ENCODE data around the gene COX6B2.

COX6B2 gene

GRCh38 chr19:55362174-55362989 lies 7.9 kb upstream of the COX6B2 start:
- no peak for DNase-seq (ENCODE audit: low read depth in 2 of 2)

GRCh38 chr19:55360902-55361301 lies 6.4 kb upstream of the COX6B2 start:
- no peak for DNase-seq (ENCODE audit: low read depth in 2 of 2)

DNA sequence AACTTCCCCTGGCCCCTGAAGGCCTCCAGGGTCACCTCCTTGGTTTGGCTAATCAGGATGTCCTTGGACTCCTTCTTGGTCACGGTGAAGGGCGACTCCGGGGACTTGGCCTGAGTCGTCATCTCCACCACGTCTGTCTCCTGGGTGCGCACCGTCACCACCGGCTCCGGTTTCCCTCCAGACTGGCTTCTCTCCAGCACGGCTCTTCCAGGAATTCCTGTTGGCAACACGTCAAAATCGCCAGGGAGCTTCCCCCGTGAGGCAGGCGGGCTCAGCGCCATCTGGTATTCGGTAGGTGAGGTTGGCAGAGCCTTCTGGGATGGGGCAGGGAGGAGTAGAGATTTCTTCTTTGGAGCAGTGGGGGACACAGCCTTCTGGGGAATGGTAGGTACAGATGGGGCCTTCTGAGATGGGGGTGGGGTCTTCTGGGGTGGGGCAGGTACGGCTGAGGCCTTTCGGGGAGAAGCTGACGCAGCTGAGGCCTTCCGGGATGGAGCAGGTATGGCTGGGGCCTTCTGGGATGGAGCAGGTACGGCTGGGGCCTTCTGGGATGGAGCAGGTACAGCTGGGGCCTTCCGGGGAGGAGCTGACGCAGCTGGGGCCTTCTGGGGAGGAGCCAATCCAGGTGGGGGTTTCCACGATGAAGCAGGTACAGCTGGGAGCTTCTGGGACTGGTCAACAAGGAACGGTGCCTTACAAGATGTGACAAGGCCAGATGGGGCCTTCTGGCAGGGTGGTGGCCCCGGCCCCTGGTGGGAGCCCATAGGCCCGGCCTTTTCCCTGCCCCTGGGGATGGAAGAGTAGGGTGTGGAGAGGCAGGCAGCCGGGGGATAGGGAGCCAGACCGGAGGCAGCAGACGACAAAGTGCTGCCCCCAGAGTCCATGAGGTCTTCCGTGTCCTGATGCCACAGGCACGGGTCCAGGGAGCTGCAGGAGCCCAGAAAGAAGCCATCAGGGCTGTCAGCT lies 4.7 kb upstream of the COX6B2 start:
- no peak for DNase-seq (ENCODE audit: low read depth in 2 of 2)

- DNase-seq (ENCODE audit: low read depth in 2 of 2), result no peak
Measured at GRCh38 chr19:55358493-55358892, 4.0 kb upstream of the COX6B2 start.

GRCh38 chr19:55355213-55355821 lies 798 bp upstream of the COX6B2 start:
- DNase-seq (ENCODE audit: low read depth in 2 of 2), result no peak

- peak in 1 of 2 donors; percentile 36 for DNase-seq (ENCODE audit: low read depth in 2 of 2)
Measured at GRCh38 chr19:55353803-55354697, 469 bp downstream of the COX6B2 start.

DNA sequence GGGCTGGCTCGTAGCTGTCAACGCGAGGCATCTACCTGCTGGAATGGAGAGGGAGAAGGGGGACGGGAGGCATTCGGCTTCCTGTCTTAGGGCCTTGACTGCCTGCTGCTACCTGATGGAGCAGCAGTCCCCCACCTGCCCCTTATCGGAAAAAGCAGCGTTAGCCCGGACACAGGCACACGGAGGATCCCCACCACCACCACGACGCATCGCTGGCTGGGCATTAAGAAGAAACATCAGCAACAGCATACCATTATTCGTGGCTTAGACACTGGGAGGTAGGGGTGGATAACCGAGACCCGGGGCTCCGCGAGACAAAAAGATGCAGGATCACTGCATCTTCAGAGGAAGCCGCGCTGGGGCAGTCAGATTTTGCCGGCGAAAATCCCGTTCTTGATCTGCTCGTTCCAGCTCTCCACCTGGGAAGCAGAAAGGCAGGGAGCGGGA lies 1.1 kb downstream of the COX6B2 start:
- no peak for DNase-seq (ENCODE audit: low read depth in 2 of 2)

- DNase-seq (ENCODE audit: low read depth in 2 of 2), result no peak
Measured at GRCh38 chr19:55352549-55353145, 1.9 kb downstream of the COX6B2 start.

- DNase-seq (ENCODE audit: low read depth in 2 of 2), result no peak
Measured at GRCh38 chr19:55352040-55352439, 2.5 kb downstream of the COX6B2 start.

- no peak for DNase-seq (ENCODE audit: low read depth in 2 of 2)
Measured at GRCh38 chr19:55350620-55351315, 3.8 kb downstream of the COX6B2 start.

- no peak for DNase-seq (ENCODE audit: low read depth in 2 of 2)
Measured at GRCh38 chr19:55348317-55349034, 6.0 kb downstream of the COX6B2 start.

DNA sequence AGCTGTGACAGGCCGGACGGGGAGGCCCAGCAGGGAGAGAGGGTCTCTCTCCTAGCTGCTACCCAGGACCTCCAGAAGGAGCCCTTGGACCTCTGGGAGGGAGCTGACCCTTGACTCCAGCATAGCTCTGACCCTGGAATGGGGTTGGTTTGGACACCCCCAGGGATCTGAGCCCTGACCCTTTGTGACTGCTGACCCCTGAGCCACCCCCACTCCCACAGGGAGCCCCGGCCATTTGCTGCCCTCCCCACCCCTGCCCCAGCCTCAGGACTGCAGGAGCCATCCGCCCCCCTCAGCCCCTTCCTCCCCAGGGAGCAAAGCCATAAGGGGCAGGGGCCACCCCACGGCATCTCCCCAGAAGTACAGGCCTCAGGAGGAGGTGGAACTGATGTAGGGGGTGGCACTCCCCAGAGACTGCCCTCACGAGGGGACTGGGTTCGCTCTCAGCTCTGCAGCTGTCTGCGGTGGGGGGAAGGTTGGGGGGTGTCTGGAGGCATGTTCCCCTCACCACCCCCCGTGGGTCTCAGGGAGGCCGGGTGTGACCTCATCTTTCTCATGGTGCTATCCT lies 7.0 kb downstream of the COX6B2 start:
- no peak for DNase-seq (ENCODE audit: low read depth in 2 of 2)

- no peak for DNase-seq (ENCODE audit: low read depth in 2 of 2)
Measured at GRCh38 chr19:55346725-55347441, 7.6 kb downstream of the COX6B2 start.

DNA sequence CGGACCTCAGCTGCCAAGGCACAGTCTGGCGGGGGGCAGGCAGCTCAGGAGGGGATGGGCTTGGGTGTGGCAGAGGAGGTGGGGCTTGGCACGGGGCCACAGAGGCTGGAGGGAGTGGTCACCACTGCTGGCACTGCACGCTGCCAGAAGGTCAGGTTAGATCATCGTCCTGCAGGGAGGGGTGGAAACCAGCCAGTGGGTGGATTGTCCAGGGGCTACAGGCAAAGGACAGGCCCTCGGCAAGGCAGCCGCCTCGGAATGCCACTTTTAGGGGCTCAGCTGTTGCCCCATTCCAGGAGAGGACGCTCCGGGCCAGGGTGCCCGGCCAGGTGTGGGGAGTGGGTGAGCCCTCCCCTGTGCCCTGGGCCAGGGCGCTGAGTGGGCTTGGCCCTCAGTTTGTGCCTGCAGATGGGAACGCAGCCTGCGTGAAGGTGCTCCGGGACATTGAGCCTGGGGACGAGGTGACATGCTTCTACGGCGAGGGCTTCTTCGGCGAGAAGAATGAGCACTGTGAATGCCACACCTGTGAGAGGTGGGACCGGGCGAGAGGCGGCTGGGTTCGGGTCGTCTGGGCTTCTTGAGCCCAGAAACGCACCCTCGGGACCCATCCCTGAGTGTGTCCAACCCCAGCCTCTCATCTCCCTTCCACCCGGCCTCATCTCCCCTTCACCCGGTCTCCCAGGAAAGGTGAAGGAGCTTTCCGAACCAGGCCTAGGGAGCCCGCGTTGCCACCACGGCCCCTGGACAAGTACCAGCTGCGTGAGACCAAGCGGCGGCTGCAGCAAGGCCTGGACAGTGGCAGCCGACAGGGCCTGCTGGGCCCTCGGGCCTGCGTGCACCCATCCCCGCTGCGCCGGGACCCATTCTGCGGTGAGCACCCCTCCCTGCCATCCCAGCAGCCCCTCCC lies 8.4 kb downstream of the COX6B2 start:
- DNase-seq (ENCODE audit: low read depth in 2 of 2), result no peak

DNA sequence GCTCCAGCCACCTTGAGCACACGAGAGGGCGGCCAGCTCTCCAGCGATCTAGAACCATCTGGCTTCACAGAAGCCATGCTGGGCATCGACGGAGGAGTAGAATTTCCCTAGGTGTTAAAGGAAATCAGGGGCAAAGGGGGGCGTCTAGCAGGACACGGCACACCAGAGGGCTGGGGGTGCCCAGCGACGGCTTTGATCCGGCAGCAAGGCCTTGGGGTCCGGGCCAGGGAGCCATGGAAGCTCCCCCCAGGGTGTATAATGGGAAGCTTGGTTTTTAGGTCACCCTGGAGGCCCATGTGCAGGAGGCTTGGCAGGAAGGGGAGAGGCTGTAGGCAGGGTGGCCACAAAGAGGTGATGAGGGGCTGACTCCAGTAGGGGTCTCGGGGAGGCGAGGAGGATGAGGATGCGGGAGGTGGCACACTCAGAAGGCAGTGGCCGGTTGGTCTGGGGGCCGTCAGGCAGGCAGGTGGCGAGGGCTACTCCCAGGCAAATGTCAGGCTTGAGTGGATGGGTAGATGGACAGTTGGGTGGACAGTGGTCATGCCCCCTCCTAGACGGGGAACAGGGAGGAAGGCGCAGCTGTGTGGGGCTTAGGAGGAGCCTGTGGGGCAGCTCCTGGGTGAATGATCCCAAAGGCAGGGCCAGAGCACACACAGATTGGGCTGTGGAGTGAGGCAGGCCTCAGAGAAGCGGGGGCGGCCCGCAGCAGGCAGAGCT lies 9.3 kb downstream of the COX6B2 start:
- DNase-seq (ENCODE audit: low read depth in 2 of 2), result no peak

GRCh38 chr19:55344444-55344843 lies 10.1 kb downstream of the COX6B2 start:
- DNase-seq (ENCODE audit: low read depth in 2 of 2), result no peak
